ENCODE measurements around the gene EIPR1. TPM values are rescaled to one million over a fixed set of nuclear protein-coding genes. Genes with fewer than 3 reads are reported as not detected.

EIPR1 gene
- total and polyA plus RNA-seq, 2 donors from 2014 or later: 28.2 to 37.8 TPM

DNA sequence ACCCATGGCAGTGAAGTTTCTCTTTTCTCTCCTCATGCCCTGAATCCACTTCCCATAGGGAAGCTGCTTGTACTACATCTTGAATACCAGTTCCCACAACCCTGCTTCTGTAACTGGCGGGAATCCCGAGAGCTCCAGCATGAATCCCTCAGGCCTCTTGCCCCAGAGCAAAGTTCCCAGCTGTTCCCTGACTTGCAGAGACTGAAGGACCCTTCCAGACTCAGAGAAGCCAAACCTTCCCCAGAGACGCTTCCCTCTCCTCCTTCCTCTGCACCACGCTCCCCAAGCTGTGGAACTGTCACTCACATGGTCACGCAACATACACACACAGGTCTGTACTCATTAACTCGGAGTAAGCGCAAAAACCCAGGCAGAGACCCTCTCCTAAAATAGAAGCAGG is 28.3 kb upstream of the EIPR1 start:
- TF ChIP-seq, protein P1, sequence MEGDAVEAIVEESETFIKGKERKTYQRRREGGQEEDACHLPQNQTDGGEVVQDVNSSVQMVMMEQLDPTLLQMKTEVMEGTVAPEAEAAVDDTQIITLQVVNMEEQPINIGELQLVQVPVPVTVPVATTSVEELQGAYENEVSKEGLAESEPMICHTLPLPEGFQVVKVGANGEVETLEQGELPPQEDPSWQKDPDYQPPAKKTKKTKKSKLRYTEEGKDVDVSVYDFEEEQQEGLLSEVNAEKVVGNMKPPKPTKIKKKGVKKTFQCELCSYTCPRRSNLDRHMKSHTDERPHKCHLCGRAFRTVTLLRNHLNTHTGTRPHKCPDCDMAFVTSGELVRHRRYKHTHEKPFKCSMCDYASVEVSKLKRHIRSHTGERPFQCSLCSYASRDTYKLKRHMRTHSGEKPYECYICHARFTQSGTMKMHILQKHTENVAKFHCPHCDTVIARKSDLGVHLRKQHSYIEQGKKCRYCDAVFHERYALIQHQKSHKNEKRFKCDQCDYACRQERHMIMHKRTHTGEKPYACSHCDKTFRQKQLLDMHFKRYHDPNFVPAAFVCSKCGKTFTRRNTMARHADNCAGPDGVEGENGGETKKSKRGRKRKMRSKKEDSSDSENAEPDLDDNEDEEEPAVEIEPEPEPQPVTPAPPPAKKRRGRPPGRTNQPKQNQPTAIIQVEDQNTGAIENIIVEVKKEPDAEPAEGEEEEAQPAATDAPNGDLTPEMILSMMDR (IDR thresholded peaks at IDR 0.05; ENCODE audit: borderline replicate concordance, extremely low read depth, insufficient read depth): no peak
- H3K4me1 ChIP-seq (ENCODE audit: control insufficient read depth in 2 of 3, insufficient read depth in 2 of 3, low read depth in 1 of 3, low read length in 3 of 3): no peaks in the 10 kb centered on the region
- H3K27ac ChIP-seq (ENCODE audit: low read depth in 2 of 2, low read length in 2 of 2): no peak overlapping the region
- FAIRE-seq: no peak
- H3K27me3 ChIP-seq (ENCODE audit: control insufficient read depth, insufficient read depth, low read length): no peaks in the 10 kb centered on the region
- intact Hi-C loops (cut with DNase I): no loop called here
- no peak overlapping the region for H3K9ac ChIP-seq (ENCODE audit: low read length in 3 of 3)
- peak in 1 of 5 donors; percentile 60 for DNase-seq
- no peak overlapping the region for H3K4me3 ChIP-seq (ENCODE audit: low read length in 3 of 3)
- H3K9me3 ChIP-seq (ENCODE audit: control insufficient read depth in 2 of 3, insufficient read depth in 1 of 3, low read length in 3 of 3): no peaks in the 10 kb centered on the region
- peaks cover 0 to 13% (median 5%) of the 10 kb centered on the region in 3 donors for H3K36me3 ChIP-seq (ENCODE audit: control insufficient read depth in 2 of 3, insufficient read depth in 3 of 3, low read length in 3 of 3)

DNA sequence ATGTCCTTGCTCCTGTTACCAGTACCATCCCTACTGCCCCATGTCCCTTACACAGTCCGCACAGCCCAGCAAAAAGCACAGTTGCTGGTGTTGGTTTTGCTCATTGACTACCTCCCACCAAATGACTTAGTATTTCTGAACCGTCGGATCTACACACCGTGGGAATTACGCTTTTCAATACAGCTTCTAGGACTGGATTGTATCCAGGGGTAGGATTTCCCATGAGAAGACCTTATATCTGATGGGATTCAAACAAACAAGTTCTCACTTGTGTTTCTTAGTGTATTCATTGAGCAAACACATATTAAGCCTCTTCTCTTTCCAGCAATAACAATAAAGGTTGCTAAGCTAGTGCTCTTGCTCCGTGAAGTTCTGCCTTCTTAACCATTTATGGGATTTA is 27.7 kb upstream of the EIPR1 start:
- H3K9me3 ChIP-seq (ENCODE audit: control insufficient read depth in 2 of 3, insufficient read depth in 1 of 3, low read length in 3 of 3): no peaks in the 10 kb centered on the region
- peak in 1 of 5 donors; percentile 10 for DNase-seq
- intact Hi-C loops (cut with DNase I): no loop called here
- no peaks in the 10 kb centered on the region for H3K27me3 ChIP-seq (ENCODE audit: control insufficient read depth, insufficient read depth, low read length)
- peaks cover 0 to 4% (median 0%) of the 10 kb centered on the region in 3 donors for H3K4me1 ChIP-seq (ENCODE audit: control insufficient read depth in 2 of 3, insufficient read depth in 2 of 3, low read depth in 1 of 3, low read length in 3 of 3)
- H3K9ac ChIP-seq (ENCODE audit: low read length in 3 of 3): no peak overlapping the region
- FAIRE-seq: no peak
- peaks cover 0 to 13% (median 5%) of the 10 kb centered on the region in 3 donors for H3K36me3 ChIP-seq (ENCODE audit: control insufficient read depth in 2 of 3, insufficient read depth in 3 of 3, low read length in 3 of 3)
- H3K27ac ChIP-seq (ENCODE audit: low read depth in 2 of 2, low read length in 2 of 2): no peak overlapping the region
- TF ChIP-seq, protein P1 (IDR thresholded peaks at IDR 0.05; ENCODE audit: borderline replicate concordance, extremely low read depth, insufficient read depth): no peak
- H3K4me3 ChIP-seq (ENCODE audit: low read length in 3 of 3): no peak overlapping the region

- TF ChIP-seq, protein P1 (IDR thresholded peaks at IDR 0.05; ENCODE audit: borderline replicate concordance, extremely low read depth, insufficient read depth): no peak
- FAIRE-seq (no peak), DNase-seq (no peak)
These were observed 26.8 kb upstream of the EIPR1 start for GRCh38 chr2:3404349-3404894.

More at GRCh38 chr2:3404349-3404894, 26.8 kb upstream of the EIPR1 start:
- intact Hi-C loops (cut with DNase I): no loop called here
- no peaks in the 10 kb centered on the region for H3K27me3 ChIP-seq (ENCODE audit: control insufficient read depth, insufficient read depth, low read length)
- no peak overlapping the region for H3K27ac ChIP-seq (ENCODE audit: low read depth in 2 of 2, low read length in 2 of 2)
- no peaks in the 10 kb centered on the region for H3K9me3 ChIP-seq (ENCODE audit: control insufficient read depth in 2 of 3, insufficient read depth in 1 of 3, low read length in 3 of 3)
- no peak overlapping the region for H3K9ac ChIP-seq (ENCODE audit: low read length in 3 of 3)
- H3K36me3 ChIP-seq (ENCODE audit: control insufficient read depth in 2 of 3, insufficient read depth in 3 of 3, low read length in 3 of 3): peaks cover 0 to 13% (median 5%) of the 10 kb centered on the region in 3 donors
- H3K4me3 ChIP-seq (ENCODE audit: low read length in 3 of 3): no peak overlapping the region
- peaks cover 0 to 9% (median 2%) of the 10 kb centered on the region in 3 donors for H3K4me1 ChIP-seq (ENCODE audit: control insufficient read depth in 2 of 3, insufficient read depth in 2 of 3, low read depth in 1 of 3, low read length in 3 of 3)

Measured in kidney (tissue), 14 donors.